Activated CD4-positive, alpha-beta T cell treated with anti-CD3 and anti-CD28 coated beads, Interleukin-2, amount 10 ng/mL, durations not matched to agents 7 days and 5 days (primary cell): ENCODE measurements around the gene POLD3. TPM values are rescaled to one million over a fixed set of nuclear protein-coding genes. Genes with fewer than 3 reads are reported as not detected.

ENCODE experiments used
- CTCF ChIA-PET: fragments of 350-600 bp; sonication (Branson Sonifier 250); formaldehyde crosslinking; loops from one replicate; lab custom pipeline; 2021; ENCODE audit warnings: antibody characterized with exemption; lab: Charles Lee
- POLR2A ChIA-PET: fragments of 350-600 bp; sonication (Branson Sonifier 250); formaldehyde crosslinking; loops from one replicate; lab custom pipeline; 2021; ENCODE audit warnings: antibody characterized with exemption; lab: Charles Lee
- DNase-seq: peaks from one replicate; pipeline ENCODE4 v3.0.0-alpha.2; 2020
- H3K27ac Mint-ChIP-seq: one replicate; pipeline ENCODE4 v1.8.0; 2021; ENCODE audit warnings: mild to moderate bottlenecking, moderate library complexity, mixed read lengths
- H3K27me3 Mint-ChIP-seq: one replicate; pipeline ENCODE4 v1.8.0; 2021; ENCODE audit warnings: mixed read lengths
- H3K36me3 Mint-ChIP-seq: one replicate; pipeline ENCODE4 v1.8.0; 2021; ENCODE audit warnings: low read depth, mixed read lengths
- H3K4me1 Mint-ChIP-seq: one replicate; pipeline ENCODE4 v1.8.0; 2021; ENCODE audit warnings: mixed read lengths
- H3K4me3 Mint-ChIP-seq: one replicate; pipeline ENCODE4 v1.8.0; 2021; ENCODE audit warnings: mild to moderate bottlenecking, moderate library complexity, mixed read lengths
- H3K9me3 Mint-ChIP-seq: one replicate; pipeline ENCODE4 v1.8.0; 2021; ENCODE audit warnings: mixed read lengths
- total RNA-seq, 2 experiments: library from RNA; stranded (reverse); gene quantifications; one replicate each; pipeline ENCODE4 v1.2.3, GENCODE V29; 2021

The POLD3 gene
- total RNA-seq, 2 experiments from 2014 or later, result 52.6 to 57.0 TPM

- H3K4me1 Mint-ChIP-seq, result no peaks in the 10 kb centered on the region
- ChIA-PET CTCF (no interaction called here), POLR2A (no interaction called here)
- H3K9me3 Mint-ChIP-seq, result no peaks in the 10 kb centered on the region
- no peak for DNase-seq
- no peak overlapping the region for H3K27ac Mint-ChIP-seq
- H3K36me3 Mint-ChIP-seq, result no peaks in the 10 kb centered on the region
- H3K4me3 Mint-ChIP-seq, result no peak overlapping the region
- no peaks in the 10 kb centered on the region for H3K27me3 Mint-ChIP-seq
Measured at GRCh38 chr11:74691755-74692154, 99.4 kb downstream of the POLD3 start.

Other genes starting within 250 kb of the POLD3 start
- 1 to 10 TPM; 8.4 to 9.9 TPM for gene PGM2L1, start 194.1 kb upstream of the POLD3 start, total RNA-seq
- not detected for gene KCNE3, start 125.0 kb upstream of the POLD3 start, total RNA-seq
- gene LIPT2, start 98.9 kb upstream of the POLD3 start, total RNA-seq, result 1 to 10 TPM; 3.0 to 3.1 TPM
- gene CHRDL2, start 138.8 kb downstream of the POLD3 start, total RNA-seq, result not detected
- gene RNF169, start 156.3 kb downstream of the POLD3 start, total RNA-seq, result 10 to 100 TPM; 16.4 to 17.4 TPM